ENCODE data around the gene NDUFB10. TPM values are rescaled to one million over a fixed set of nuclear protein-coding genes. Genes with fewer than 3 reads are reported as not detected.

NDUFB10 gene
- total RNA-seq, 1 donor from 2014 or later = 130 TPM

GRCh38 chr16:1968146-1968953, 9.0 kb downstream of the NDUFB10 start:
- H3K36me3 ChIP-seq (ENCODE audit: control insufficient read depth in 3 of 3, insufficient read depth in 3 of 3, low read length in 3 of 3) = peaks cover 0 to 9% (median 7%) of the 10 kb centered on the region in 3 donors
- H3K9me3 ChIP-seq (ENCODE audit: control insufficient read depth in 3 of 3, low read length in 3 of 3) = no peaks in the 10 kb centered on the region
- H3K4me1 ChIP-seq (ENCODE audit: control insufficient read depth in 3 of 3, insufficient read depth in 3 of 3, low read length in 3 of 3) = peaks cover 29 to 48% (median 33%) of the 10 kb centered on the region in 3 donors
- no peaks in the 10 kb centered on the region for H3K27me3 ChIP-seq (ENCODE audit: control insufficient read depth in 3 of 3, insufficient read depth in 3 of 3, low read length in 3 of 3)
- H3K27ac ChIP-seq (ENCODE audit: low read depth, low read length) = no peak overlapping the region
- no peak overlapping the region for H3K4me3 ChIP-seq (ENCODE audit: low read length in 3 of 3)
- H3K9ac ChIP-seq (ENCODE audit: low read depth in 1 of 3, low read length in 3 of 3) = no peak overlapping the region

GRCh38 chr16:1971796-1972489, 12.6 kb downstream of the NDUFB10 start, which contains the start of gene TBL3:
Gene TBL3 (plus strand): TSS chr16:1972053. CDS start chr16:1972165, 112 bp downstream.
- peak within 1 kb of the TSS; percentile 87 to 93 (median 93) for H3K4me3 ChIP-seq (ENCODE audit: low read length in 3 of 3)
- H3K4me1 ChIP-seq (ENCODE audit: control insufficient read depth in 3 of 3, insufficient read depth in 3 of 3, low read length in 3 of 3) = peaks cover 14 to 28% (median 20%) of the 10 kb centered on the region in 3 donors
- H3K9me3 ChIP-seq (ENCODE audit: control insufficient read depth in 3 of 3, low read length in 3 of 3) = no peaks in the 10 kb centered on the region
- H3K27ac ChIP-seq (ENCODE audit: low read depth, low read length) = peak within 1 kb of the TSS; percentile 90
- peaks cover 27 to 30% (median 29%) of the 10 kb centered on the region in 3 donors for H3K36me3 ChIP-seq (ENCODE audit: control insufficient read depth in 3 of 3, insufficient read depth in 3 of 3, low read length in 3 of 3)
- peak within 1 kb of the TSS; percentile 91 to 96 (median 95) for H3K9ac ChIP-seq (ENCODE audit: low read depth in 1 of 3, low read length in 3 of 3)
- peaks cover 0 to 9% (median 6%) of the 10 kb centered on the region in 3 donors for H3K27me3 ChIP-seq (ENCODE audit: control insufficient read depth in 3 of 3, insufficient read depth in 3 of 3, low read length in 3 of 3)

GRCh38 chr16:1972490-1972877, 13.1 kb downstream of the NDUFB10 start:
- peaks cover 0 to 10% (median 6%) of the 10 kb centered on the region in 3 donors for H3K27me3 ChIP-seq (ENCODE audit: control insufficient read depth in 3 of 3, insufficient read depth in 3 of 3, low read length in 3 of 3)
- peaks cover 31 to 35% (median 34%) of the 10 kb centered on the region in 3 donors for H3K36me3 ChIP-seq (ENCODE audit: control insufficient read depth in 3 of 3, insufficient read depth in 3 of 3, low read length in 3 of 3)
- peaks cover 14 to 26% (median 20%) of the 10 kb centered on the region in 3 donors for H3K4me1 ChIP-seq (ENCODE audit: control insufficient read depth in 3 of 3, insufficient read depth in 3 of 3, low read length in 3 of 3)
- H3K27ac ChIP-seq (ENCODE audit: low read depth, low read length) = no peak overlapping the region
- peak overlapping the region; percentile 87 to 93 (median 93) for H3K4me3 ChIP-seq (ENCODE audit: low read length in 3 of 3)
- H3K9me3 ChIP-seq (ENCODE audit: control insufficient read depth in 3 of 3, low read length in 3 of 3) = no peaks in the 10 kb centered on the region
- H3K9ac ChIP-seq (ENCODE audit: low read depth in 1 of 3, low read length in 3 of 3) = peak overlapping the region; percentile 90 to 95 (median 91)

GRCh38 chr16:1973461-1974156, 14.3 kb downstream of the NDUFB10 start:
- Histone ChIP-seq H3K27ac (ENCODE audit: low read depth, low read length) (no peak overlapping the region), H3K9ac (ENCODE audit: low read depth in 1 of 3, low read length in 3 of 3) (no peak overlapping the region), H3K9me3 (ENCODE audit: control insufficient read depth in 3 of 3, low read length in 3 of 3) (no peaks in the 10 kb centered on the region), H3K27me3 (ENCODE audit: control insufficient read depth in 3 of 3, insufficient read depth in 3 of 3, low read length in 3 of 3) (peaks cover 0 to 13% (median 6%) of the 10 kb centered on the region in 3 donors), H3K4me1 (ENCODE audit: control insufficient read depth in 3 of 3, insufficient read depth in 3 of 3, low read length in 3 of 3) (peaks cover 14 to 26% (median 20%) of the 10 kb centered on the region in 3 donors), H3K36me3 (ENCODE audit: control insufficient read depth in 3 of 3, insufficient read depth in 3 of 3, low read length in 3 of 3) (peaks cover 39 to 44% (median 43%) of the 10 kb centered on the region in 3 donors), H3K4me3 (ENCODE audit: low read length in 3 of 3) (no peak overlapping the region)

GRCh38 chr16:1974157-1975070, 15.1 kb downstream of the NDUFB10 start:
- Histone ChIP-seq H3K36me3 (ENCODE audit: control insufficient read depth in 3 of 3, insufficient read depth in 3 of 3, low read length in 3 of 3) (peaks cover 39 to 46% (median 45%) of the 10 kb centered on the region in 3 donors), H3K9me3 (ENCODE audit: control insufficient read depth in 3 of 3, low read length in 3 of 3) (no peaks in the 10 kb centered on the region), H3K4me3 (ENCODE audit: low read length in 3 of 3) (no peak overlapping the region), H3K9ac (ENCODE audit: low read depth in 1 of 3, low read length in 3 of 3) (no peak overlapping the region), H3K27ac (ENCODE audit: low read depth, low read length) (no peak overlapping the region), H3K27me3 (ENCODE audit: control insufficient read depth in 3 of 3, insufficient read depth in 3 of 3, low read length in 3 of 3) (peaks cover 0 to 16% (median 8%) of the 10 kb centered on the region in 3 donors), H3K4me1 (ENCODE audit: control insufficient read depth in 3 of 3, insufficient read depth in 3 of 3, low read length in 3 of 3) (peaks cover 14 to 26% (median 20%) of the 10 kb centered on the region in 3 donors)

GRCh38 chr16:1975432-1976215, 16.3 kb downstream of the NDUFB10 start:
- Histone ChIP-seq H3K36me3 (ENCODE audit: control insufficient read depth in 3 of 3, insufficient read depth in 3 of 3, low read length in 3 of 3) (peaks cover 39 to 46% (median 45%) of the 10 kb centered on the region in 3 donors), H3K27ac (ENCODE audit: low read depth, low read length) (no peak overlapping the region), H3K27me3 (ENCODE audit: control insufficient read depth in 3 of 3, insufficient read depth in 3 of 3, low read length in 3 of 3) (peaks cover 3 to 20% (median 16%) of the 10 kb centered on the region in 3 donors), H3K9ac (ENCODE audit: low read depth in 1 of 3, low read length in 3 of 3) (no peak overlapping the region), H3K4me1 (ENCODE audit: control insufficient read depth in 3 of 3, insufficient read depth in 3 of 3, low read length in 3 of 3) (peaks cover 19 to 33% (median 29%) of the 10 kb centered on the region in 3 donors), H3K4me3 (ENCODE audit: low read length in 3 of 3) (no peak overlapping the region), H3K9me3 (ENCODE audit: control insufficient read depth in 3 of 3, low read length in 3 of 3) (no peaks in the 10 kb centered on the region)

- H3K4me3 ChIP-seq (ENCODE audit: low read length in 3 of 3) = no peak overlapping the region
- peaks cover 14 to 34% (median 27%) of the 10 kb centered on the region in 3 donors for H3K4me1 ChIP-seq (ENCODE audit: control insufficient read depth in 3 of 3, insufficient read depth in 3 of 3, low read length in 3 of 3)
- no peak overlapping the region for H3K27ac ChIP-seq (ENCODE audit: low read depth, low read length)
- H3K9me3 ChIP-seq (ENCODE audit: control insufficient read depth in 3 of 3, low read length in 3 of 3) = no peaks in the 10 kb centered on the region
- peaks cover 5 to 20% (median 20%) of the 10 kb centered on the region in 3 donors for H3K27me3 ChIP-seq (ENCODE audit: control insufficient read depth in 3 of 3, insufficient read depth in 3 of 3, low read length in 3 of 3)
- H3K36me3 ChIP-seq (ENCODE audit: control insufficient read depth in 3 of 3, insufficient read depth in 3 of 3, low read length in 3 of 3) = peaks cover 39 to 46% (median 45%) of the 10 kb centered on the region in 3 donors
- no peak overlapping the region for H3K9ac ChIP-seq (ENCODE audit: low read depth in 1 of 3, low read length in 3 of 3)
Observed at GRCh38 chr16:1976216-1976520, 16.8 kb downstream of the NDUFB10 start.

GRCh38 chr16:1976951-1977874, 17.9 kb downstream of the NDUFB10 start:
- Histone ChIP-seq H3K9ac (ENCODE audit: low read depth in 1 of 3, low read length in 3 of 3) (no peak overlapping the region), H3K9me3 (ENCODE audit: control insufficient read depth in 3 of 3, low read length in 3 of 3) (no peaks in the 10 kb centered on the region), H3K27me3 (ENCODE audit: control insufficient read depth in 3 of 3, insufficient read depth in 3 of 3, low read length in 3 of 3) (peaks cover 5 to 22% (median 20%) of the 10 kb centered on the region in 3 donors), H3K4me3 (ENCODE audit: low read length in 3 of 3) (no peak overlapping the region), H3K27ac (ENCODE audit: low read depth, low read length) (no peak overlapping the region), H3K36me3 (ENCODE audit: control insufficient read depth in 3 of 3, insufficient read depth in 3 of 3, low read length in 3 of 3) (peaks cover 39 to 46% (median 45%) of the 10 kb centered on the region in 3 donors), H3K4me1 (ENCODE audit: control insufficient read depth in 3 of 3, insufficient read depth in 3 of 3, low read length in 3 of 3) (peaks cover 17 to 40% (median 30%) of the 10 kb centered on the region in 3 donors)
